ENCODE results near the gene TMPRSS11D.

The TMPRSS11D gene, protein sequence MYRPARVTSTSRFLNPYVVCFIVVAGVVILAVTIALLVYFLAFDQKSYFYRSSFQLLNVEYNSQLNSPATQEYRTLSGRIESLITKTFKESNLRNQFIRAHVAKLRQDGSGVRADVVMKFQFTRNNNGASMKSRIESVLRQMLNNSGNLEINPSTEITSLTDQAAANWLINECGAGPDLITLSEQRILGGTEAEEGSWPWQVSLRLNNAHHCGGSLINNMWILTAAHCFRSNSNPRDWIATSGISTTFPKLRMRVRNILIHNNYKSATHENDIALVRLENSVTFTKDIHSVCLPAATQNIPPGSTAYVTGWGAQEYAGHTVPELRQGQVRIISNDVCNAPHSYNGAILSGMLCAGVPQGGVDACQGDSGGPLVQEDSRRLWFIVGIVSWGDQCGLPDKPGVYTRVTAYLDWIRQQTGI

DNA sequence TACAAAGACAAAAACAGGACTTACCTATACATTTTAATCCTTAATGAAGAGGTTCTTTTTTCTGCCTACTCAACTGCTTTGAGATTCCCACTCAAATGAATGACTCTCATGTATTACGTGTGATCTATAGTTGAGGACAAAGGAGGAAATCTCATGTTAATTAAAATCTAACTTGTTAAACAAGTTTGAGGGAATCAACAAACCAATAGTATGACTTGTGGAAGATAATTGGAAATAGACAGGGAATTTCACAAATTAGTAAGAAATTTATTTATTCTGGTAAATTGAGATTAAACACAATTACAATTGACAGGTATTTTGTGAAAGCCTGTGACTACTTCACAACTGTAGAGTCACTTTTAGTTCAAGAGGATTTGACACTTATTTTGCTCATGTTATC, at the start of gene TMPRSS11D:
TMPRSS11D (minus strand) TSS at position 101 of the 400 bp plus-strand sequence; CDS start at position 32, 69 bp downstream.
- no peak for DNase-seq

DNA sequence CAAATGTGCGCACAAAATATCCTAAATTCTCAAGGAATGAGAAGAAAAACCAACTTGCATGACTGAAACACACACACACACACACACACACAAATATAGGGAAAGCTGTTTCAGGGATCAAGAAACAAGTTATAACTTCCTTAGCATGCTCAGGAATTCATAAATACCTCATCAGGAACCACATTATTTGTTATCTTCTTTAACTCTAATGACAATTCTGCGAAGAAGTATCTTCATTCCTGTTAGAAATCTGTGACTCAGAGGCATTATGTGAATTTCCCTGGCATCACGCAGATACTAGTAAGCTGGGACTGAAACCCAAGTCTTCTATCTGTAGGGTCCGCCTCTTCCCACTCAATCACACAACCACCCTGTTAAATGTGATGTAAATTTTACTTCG, 49.2 kb upstream of the TMPRSS11D start:
- DNase-seq = no peak

DNA sequence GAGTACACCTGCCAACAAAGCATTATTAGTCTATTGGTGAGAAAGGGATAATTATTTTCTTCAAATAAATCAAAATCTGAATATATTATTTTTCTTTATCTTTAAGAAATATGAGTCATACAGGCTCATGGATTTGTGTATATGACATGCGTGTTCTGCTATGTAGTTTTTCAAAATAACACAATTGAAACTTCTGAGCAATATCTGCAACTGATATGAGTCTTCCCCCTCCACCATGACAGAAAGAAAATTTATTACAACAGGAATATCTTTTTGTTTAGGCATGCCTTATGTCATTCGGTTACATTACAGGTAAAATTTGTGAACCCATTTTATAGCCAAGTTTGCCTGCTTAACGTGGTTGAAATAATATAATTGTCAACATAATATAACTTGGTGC, 47.5 kb upstream of the TMPRSS11D start:
- DNase-seq = no peak

DNA sequence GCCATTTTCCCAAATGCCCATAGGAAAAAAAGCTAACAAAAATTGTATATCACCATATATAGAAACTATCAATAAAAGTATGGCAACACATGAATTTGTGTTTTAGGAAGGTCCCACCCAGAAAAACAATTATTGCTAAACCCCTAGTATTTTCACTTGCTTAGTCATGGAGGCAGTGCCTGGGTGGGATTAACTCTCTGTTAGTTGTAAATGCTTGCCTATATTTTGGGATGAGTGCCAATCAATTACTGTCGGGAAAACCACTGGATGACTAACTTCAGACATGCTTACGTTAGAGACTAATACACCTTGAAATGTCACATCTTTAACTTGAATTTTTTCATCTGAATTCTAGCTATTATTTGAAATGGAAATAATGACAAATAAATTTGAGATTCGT, 45.6 kb upstream of the TMPRSS11D start:
- no peak for DNase-seq

DNA sequence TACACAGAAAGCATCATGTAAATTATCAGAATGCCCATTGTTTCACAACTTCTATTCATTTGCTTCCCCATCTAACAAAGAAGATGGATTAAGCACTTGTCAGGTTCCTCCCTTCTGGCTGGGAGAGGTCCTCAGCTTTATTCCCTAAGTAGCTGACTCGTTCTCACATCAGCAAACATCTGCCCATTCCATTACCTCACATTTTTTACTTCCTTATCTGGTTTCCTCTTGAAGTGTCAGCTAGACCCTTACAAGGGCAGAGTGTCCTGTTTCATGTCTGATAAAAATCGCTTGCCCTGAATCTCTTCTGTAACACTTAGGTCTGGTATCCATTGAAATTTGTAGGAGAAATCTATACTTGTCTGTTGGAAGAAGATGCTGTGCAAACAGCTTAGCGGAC, 44.7 kb upstream of the TMPRSS11D start:
- peak in 2 of 3 experiments; percentile 11 to 28 for DNase-seq

DNA sequence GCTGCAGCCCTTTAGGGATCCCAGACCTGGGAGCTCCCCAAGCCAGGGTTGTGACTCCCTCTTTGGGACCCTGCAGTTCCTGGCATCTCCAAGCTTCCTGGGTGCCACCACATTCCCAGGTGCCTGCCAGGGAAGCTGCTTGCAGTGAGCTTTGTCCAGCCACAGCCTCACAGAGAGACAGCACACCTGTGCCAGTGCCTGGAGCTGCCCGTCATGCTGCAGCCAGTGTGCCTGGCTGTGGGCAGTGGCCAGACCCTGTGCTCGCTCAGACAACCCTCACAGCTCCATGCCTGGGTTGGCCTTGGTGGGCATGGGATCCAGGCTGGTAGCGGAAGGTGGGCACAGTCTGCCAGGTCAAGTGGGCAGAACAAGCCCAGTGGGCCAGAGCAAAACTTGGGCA, 43.4 kb upstream of the TMPRSS11D start:
- no peak for DNase-seq

DNA sequence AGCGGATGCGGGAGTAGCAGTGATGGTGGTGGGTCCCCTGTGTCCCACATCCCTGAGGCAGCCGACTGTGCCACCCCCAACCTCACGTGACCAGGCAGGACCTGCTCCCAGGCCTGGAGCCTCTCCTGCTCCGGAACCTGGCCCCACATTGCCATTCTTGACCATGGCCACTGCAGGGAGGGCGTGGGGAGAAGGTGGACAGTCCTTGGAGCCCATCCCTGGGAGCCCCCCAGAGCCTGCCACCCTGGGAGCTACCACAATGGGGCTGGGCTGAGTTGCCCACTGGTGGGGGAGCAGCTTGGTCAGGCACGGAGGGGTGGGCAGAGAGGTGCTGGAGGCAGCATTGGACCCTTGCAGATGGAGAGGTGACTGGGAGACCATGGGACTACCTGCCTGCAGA, 42.7 kb upstream of the TMPRSS11D start:
- DNase-seq = no peak

DNA sequence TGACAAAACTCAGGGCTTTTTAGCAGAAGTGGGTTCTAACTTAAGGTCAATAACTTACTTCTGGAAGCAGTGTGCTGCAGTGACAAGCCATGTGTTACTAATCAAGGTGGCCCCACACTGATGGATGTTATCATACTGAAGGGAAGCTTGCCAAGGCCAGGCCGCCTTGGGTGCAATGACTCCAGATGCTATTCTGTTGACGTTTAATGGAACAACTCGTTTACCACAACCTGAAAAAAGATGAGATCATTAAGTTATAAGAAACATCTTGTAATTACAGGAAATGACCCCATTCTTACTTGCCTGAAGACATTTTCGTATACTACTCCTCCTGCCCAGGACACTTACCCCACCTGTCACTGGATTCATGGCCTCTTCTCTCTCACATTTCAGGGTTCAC, 38.9 kb upstream of the TMPRSS11D start:
- DNase-seq = no peak

DNA sequence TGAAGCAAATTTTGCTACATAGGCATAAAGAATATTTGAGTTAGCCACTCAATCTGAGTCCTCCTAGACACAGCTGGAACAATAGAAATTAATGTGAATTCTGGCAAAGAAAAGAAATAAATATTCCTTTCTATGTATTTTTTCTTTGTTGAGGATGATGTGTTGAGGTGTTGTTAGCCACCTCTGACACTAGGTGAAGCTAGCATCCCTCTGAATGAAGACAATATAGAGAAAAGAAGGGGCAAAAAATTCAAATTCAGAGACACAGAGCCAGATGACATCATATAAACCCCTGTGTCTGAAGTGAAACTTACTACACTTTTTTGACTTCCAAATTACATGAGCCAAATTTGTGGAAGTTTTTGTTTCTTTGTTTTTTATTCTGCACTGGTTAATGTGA, 34.6 kb upstream of the TMPRSS11D start:
- peak in 2 of 3 experiments; percentile 3 to 57 for DNase-seq

DNA sequence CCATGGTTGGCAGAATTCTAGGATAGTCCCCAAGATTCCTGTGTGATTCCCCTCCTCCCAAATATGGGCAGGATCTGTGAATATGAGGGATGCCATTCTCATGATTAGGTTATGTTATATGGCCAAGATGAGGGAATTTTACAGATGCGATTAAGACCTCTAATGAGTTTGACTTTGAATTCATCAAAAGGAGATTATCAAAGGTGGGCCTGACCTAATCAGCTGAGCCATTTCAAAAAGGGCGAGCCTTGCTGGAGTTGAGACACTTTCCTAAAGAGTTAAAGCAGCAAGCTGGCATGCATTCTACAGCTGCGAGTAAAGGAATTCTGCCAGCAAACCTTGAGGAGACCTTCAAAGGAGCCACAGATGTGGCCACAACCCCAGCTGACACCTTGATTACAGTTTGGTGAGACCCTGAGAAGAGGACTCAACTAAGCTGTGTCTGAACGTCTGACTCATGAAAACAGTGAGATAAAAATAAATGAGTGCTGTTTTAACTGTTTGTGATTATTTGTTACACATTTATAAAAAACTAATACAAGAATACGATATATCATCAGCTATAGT, 31.7 kb upstream of the TMPRSS11D start:
- no peak for DNase-seq

DNA sequence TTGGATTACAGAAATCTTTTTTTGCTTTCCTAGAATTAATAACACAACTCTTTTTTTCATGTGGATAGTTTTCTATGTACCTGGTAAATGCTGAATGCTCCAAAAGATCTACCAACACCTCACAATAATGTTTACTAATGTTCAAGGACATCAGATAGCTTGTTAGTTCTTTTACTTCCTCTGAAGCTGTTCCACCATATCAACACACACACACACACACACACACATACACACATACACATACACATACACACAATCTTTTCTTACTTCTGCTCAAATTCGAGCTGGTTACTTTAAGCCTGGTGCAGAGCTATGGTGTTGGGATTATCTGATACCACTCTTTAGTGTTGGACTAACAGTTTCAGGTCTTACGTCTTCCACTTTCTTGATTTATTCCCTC, 28.3 kb upstream of the TMPRSS11D start:
- no peak for DNase-seq

DNA sequence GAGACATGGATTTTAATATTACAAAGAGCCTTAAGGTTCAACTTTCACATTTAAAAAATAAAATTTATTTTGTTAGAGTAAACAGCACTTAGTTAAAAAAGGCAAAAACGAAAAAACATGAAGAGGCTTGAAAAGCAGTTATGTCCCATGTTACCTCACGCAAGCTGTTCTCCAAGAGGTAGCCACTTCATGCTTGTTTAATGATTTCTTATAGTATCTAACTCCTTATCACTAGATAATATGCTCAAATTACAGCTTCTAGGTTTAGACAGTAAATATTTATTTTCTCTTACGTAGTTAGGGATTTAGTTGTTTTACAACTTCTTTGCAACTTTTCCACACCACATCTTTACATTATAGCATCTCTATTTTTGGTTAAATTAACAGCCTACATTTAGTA, 27.8 kb upstream of the TMPRSS11D start:
- DNase-seq = no peak

DNA sequence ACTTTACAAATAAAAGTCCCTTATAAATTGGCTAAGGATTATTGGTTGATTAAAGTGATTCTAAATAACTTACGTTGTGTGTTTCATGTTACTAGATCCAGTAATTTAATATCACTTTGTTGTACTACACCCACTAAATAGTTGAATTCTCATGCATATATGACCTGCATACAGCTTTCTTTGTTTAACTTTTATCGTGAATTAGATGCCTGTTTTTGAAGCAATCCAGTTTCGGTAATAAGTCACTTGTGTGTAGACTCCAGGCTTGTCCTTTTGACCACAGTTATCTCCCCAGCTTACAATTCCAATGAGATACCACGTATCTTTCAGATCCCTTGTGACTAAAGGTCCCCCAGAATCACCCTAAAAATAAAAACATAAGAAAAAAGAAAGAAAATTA, 27.3 kb upstream of the TMPRSS11D start:
- DNase-seq = no peak

DNA sequence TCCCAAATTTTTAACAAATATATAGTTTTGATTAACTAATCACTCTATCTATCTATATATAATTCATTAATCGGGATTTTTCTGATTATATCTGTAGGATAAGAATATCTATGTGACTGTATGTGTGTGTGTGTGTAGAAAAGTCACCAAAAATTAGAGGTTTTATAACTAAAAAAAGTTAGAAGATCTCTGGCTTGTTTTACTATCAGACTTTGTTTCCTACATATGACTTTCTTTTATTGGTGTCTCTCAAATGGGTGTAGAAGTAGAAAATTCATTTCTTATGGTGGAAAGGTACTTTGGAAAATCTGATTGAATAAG, 26.7 kb upstream of the TMPRSS11D start:
- DNase-seq = no peak

DNA sequence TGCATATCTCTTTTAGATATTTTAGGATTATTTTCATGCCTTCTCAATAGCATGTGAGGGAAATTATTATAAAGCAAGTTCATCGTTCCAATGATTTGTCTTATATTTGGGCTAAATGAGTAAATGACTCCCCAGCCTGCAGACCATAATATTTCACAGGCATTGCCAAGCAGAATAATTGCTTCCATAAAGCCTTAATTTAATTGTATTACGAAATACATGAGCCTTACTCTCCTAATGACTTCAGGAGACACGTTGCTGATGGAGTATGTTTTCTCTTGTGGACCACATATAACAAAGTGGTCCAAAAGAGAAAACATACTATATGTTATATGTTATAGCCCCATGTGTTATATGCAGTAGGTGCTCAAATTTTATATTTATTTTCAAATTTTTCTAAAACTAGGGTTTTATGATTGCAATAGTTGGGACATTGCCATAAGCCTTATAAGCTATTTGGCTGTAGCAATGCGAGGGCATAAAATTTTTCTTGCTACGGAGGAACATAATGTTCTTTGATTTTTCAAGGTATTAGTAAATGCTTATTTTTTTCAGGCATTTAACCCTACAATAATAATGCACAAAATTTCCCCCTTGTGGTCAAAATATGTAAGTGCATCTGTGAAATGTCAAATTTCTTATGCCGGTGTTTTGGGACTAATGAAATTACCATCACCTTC, 26.2 kb upstream of the TMPRSS11D start:
- DNase-seq = peak in 1 of 3 experiments; percentile 14

DNA sequence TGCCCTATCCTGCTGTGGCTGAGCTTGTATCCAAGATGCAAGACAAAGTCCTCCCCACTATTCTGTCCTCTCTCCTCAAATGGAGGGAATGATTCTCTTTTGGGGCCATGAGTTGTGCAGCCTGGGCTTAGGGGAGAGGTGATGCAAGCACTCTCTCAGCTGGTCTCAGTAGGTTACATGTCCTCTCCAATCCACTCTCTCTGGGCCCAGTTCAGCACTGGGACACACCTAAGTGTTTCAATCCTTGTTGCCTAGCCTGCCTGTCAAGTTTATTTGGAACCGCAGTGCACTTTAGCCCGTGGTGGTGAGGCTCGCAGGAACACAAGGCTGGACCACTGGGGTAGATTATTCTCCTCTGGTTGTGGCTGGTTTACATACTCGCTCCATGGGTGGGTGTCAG, 23.8 kb upstream of the TMPRSS11D start:
- DNase-seq = no peak

DNA sequence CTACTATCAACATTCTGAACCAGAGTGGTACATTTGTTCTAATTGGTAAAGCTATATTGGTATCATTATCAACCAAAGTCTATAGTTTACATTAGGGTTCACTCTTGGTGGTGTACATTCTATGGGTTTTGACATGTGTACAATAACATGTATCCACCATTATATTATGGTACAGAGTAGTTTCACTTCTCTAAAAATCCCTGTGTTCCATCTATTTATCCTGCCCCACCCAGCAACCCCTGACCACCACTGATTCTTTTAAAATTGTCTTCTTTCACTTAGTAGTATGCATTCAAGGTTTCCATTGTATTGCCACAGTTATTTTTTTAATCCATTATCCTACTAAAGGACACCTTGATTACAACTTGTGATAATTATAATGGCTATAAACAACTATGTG, 15.3 kb upstream of the TMPRSS11D start:
- DNase-seq = no peak

DNA sequence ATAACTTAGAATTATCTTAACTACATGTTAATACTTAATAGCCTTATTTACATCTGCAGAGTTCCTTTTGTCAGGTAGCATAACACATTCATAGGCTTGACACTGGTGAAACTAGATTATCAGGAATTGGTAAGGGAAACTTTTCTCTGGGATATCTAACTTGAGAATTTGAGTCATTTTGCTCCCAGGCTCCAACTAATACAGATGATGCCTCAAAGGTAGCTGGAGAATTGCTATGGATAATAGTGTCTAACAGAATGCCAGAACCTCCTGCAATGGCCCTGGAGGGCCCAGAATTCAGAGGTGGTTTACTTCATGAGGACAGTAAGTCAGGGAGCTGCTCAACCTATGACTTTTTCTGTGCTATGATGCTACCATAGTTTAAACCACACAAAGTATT, 13.9 kb upstream of the TMPRSS11D start:
- no peak for DNase-seq

DNA sequence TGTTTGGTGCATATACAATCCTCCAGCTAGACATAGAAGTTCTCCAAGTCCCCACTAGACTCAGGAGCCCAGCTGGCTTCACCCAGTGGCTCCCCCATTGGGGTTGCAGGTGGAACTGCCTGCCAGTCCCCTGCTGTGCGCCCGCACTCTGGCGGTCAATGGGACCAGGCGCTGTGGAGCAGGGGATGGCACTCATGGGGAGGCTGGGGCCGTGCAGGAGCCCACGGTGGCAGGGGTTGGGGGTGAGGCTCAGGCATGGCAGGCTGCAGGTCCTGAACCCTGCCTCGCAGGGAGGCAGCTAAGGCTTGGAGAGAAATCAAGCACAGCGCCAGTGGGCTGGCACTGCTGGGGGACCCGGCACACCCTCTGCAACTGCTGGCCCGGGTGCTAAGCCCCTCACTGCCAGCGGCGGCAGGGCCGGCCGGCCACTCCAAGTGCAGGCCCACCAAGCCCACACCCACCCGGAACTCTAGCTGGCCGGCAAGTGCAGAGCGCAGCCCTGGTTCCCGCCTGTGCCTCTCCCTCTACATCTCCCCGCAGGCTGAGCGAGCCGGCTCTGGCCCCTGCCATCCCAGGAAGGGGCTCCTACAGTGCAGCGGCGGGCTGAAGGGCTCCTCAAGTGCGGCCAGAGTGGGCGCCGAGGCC, 12.7 kb upstream of the TMPRSS11D start:
- no peak for DNase-seq

DNA sequence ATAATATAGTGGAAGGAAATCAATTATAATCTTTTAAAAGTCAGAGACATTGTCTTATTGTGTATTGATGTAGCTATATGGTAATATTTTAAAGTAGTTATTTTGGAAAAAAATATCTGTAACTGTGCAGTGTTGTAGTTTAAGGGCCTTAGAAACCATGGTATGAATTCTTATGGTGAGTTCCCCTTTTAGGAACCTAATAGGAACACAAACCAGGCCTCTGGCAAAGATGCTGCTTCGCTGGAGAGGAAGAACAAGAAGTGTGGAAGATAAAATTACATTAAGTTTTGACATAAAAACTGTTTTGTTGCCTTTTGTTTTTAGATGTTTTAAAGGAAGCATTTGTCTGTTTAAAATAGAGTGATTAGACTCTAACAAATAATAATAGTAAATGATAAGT, 10.9 kb upstream of the TMPRSS11D start:
- no peak for DNase-seq

DNA sequence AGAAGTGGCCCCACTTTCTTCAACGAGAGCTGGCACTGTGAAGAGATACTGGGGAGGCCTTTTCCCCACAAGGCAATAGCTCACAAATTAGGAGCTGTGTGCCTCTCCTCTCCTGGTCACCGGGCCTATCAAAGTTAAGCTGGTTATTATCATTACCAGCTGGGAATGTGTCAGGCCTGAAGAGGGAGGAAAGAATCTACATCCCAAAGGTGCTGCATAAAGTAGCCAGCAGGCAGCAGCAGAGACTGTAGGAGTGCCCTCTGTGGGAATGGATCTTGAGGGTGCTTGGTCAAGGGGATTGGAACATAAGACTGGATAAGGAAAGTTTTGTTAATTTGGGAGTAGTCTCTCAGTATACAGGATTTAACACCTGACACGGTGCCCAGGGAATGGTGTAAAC, 9.1 kb upstream of the TMPRSS11D start:
- no peak for DNase-seq

DNA sequence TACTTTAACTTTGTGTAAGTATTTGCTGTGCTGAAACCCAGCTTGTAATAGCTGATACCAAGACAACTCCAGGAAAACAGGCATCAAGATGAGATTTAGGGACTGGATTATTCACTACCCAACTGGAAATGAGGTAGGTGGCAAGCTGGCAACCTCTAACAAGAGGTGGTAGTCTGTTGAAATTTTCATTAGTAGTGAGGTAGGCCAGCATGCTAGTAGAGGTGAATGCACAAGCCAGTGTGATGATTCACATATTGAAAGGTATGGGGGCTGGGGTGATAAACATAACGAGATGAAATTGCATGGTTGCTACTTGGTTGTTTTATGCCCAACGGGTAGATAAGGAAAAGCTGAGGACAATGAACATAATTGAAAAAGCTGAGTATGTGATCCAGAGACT, 8.5 kb upstream of the TMPRSS11D start:
- no peak for DNase-seq

DNA sequence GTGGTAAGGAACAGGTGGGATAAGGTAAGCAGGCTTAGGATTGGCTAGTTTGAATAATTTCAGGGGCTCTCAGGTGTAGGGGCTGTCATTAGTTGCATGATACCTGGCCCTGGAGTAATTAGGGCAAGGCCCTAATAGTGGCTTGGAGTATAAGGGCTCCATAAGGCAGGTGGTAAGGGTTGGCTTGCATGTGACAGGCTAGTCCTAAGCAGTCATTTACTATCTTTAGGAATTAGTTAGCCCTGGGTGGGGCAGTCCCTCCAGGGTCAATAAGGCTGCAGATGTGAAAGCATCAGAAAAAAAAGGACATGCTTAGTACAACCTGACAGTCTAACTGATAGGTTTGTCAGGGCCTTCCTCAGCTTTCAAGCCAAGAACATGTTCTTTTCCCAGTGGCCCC, 7.8 kb upstream of the TMPRSS11D start:
- no peak for DNase-seq

DNA sequence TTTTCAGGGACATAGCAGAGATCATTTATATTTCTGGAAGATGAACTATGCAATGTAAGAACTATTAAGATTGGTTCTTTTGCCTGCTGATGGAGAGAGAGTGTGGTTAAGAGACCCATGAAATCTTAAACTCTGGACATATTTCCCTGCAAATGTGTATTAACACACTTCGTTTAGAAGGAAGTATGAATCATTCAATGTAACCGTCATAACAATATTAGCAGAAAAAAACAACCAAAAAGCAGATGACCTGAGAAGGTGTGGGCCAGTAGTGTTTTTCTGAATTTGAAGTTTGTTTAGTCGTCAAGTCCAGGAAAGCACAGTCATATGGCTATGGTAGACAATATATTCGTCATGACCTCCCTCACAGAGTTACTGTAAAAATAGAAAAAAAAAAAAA, 2.5 kb upstream of the TMPRSS11D start:
- DNase-seq = no peak

Data from NCI-H1417 (cell line).